Activated T-helper 2 cell treated with anti-CD3 and anti-CD28 coated beads, Interferon-gamma antibody, Interleukin-2, Interleukin-4, amounts not matched to agents 10 μg/mL and 5 μg/mL and 100 μg/mL, durations not matched to agents 14 hours and 24 hours and 36 hours (primary cell): ENCODE data around the gene INPPL1. TPM values are rescaled to one million over a fixed set of nuclear protein-coding genes. Genes with fewer than 3 reads are reported as not detected.

Experiments used
- DNase-seq: peaks from one replicate; pipeline ENCODE4 v3.0.0; 2021; ENCODE audit warnings: low spot score
- H3K27ac Mint-ChIP-seq: one replicate; pipeline ENCODE4 v1.8.0; 2021; ENCODE audit warnings: mixed read lengths
- H3K27me3 Mint-ChIP-seq: one replicate; pipeline ENCODE4 v1.8.0; 2021; ENCODE audit warnings: low read depth, mixed read lengths
- H3K36me3 Mint-ChIP-seq: one replicate; pipeline ENCODE4 v1.8.0; 2021; ENCODE audit warnings: low read depth, mixed read lengths
- H3K4me1 Mint-ChIP-seq: one replicate; pipeline ENCODE4 v1.8.0; 2021; ENCODE audit warnings: low read depth, mixed read lengths
- H3K4me3 Mint-ChIP-seq: one replicate; pipeline ENCODE4 v1.8.0; 2021; ENCODE audit warnings: low read depth, mild to moderate bottlenecking, moderate library complexity, mixed read lengths
- H3K9me3 Mint-ChIP-seq: one replicate; pipeline ENCODE4 v1.8.0; 2021; ENCODE audit warnings: mixed read lengths
- intact Hi-C: fragments of 100-400 bp; cut with micrococcal nuclease; formaldehyde crosslinking; loops from one replicate; pipeline ENCODE4 v1.15.1; 2023
- total RNA-seq: library from RNA; stranded (reverse); gene quantifications from 2 replicates; pipeline ENCODE4 v1.2.3, GENCODE V29; 2022

The INPPL1 gene
- total RNA-seq, 1 donor from 2014 or later: 176 TPM

GRCh38 chr11:72271980-72272379, 47.4 kb downstream of the INPPL1 start:
- no peak overlapping the region for H3K4me3 Mint-ChIP-seq
- peaks cover 10% of the 10 kb centered on the region for H3K4me1 Mint-ChIP-seq
- H3K36me3 Mint-ChIP-seq: no peaks in the 10 kb centered on the region
- H3K27ac Mint-ChIP-seq: no peak overlapping the region
- no peak for DNase-seq
- peaks cover 27% of the 10 kb centered on the region for H3K27me3 Mint-ChIP-seq
- H3K9me3 Mint-ChIP-seq: no peaks in the 10 kb centered on the region
- intact Hi-C loops: no loop called here

DNA sequence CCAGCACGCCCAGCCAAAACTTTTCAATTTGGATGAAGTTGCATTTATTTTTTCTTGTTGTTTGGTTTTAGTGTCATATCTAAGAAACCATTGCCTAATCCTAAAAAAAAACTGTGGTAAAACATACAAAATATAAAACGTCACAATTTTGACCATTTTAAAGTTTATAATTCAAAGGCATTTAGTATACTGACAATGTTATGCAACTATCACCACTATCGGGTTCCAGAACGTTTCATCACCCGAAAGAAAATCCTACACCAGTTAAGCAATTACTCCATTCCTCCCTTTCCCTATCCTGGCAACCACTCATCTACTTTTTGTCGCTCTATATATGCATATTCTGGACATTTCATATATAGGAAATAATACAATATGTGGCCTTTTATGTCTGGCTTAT, 49.9 kb downstream of the INPPL1 start:
- H3K27me3 Mint-ChIP-seq: peaks cover 32% of the 10 kb centered on the region
- peaks cover 6% of the 10 kb centered on the region for H3K4me1 Mint-ChIP-seq
- H3K36me3 Mint-ChIP-seq: no peaks in the 10 kb centered on the region
- intact Hi-C loops: no loop called here
- H3K9me3 Mint-ChIP-seq: no peaks in the 10 kb centered on the region
- H3K4me3 Mint-ChIP-seq: no peak overlapping the region
- DNase-seq: no peak
- H3K27ac Mint-ChIP-seq: no peak overlapping the region

GRCh38 chr11:72278905-72279304, 54.3 kb downstream of the INPPL1 start:
- Mint-ChIP-seq H3K36me3 (no peaks in the 10 kb centered on the region), H3K4me3 (no peak overlapping the region), H3K27ac (no peak overlapping the region), H3K4me1 (no peaks in the 10 kb centered on the region), H3K9me3 (no peaks in the 10 kb centered on the region), H3K27me3 (peaks cover 36% of the 10 kb centered on the region)
- intact Hi-C loops: no loop called here
- no peak for DNase-seq

GRCh38 chr11:72280037-72280436, 55.5 kb downstream of the INPPL1 start:
- H3K27me3 Mint-ChIP-seq: peaks cover 35% of the 10 kb centered on the region
- intact Hi-C loops: no loop called here

GRCh38 chr11:72280726-72281315, 56.3 kb downstream of the INPPL1 start:
- H3K27me3 Mint-ChIP-seq: peaks cover 32% of the 10 kb centered on the region
- H3K4me1 Mint-ChIP-seq: no peaks in the 10 kb centered on the region
- no peak overlapping the region for H3K27ac Mint-ChIP-seq
- intact Hi-C loops: no loop called here
- no peaks in the 10 kb centered on the region for H3K9me3 Mint-ChIP-seq
- no peaks in the 10 kb centered on the region for H3K36me3 Mint-ChIP-seq
- no peak for DNase-seq
- H3K4me3 Mint-ChIP-seq: no peak overlapping the region

More at GRCh38 chr11:72280037-72280436, 55.5 kb downstream of the INPPL1 start:
- H3K27ac Mint-ChIP-seq: no peak overlapping the region
- H3K4me3 Mint-ChIP-seq: no peak overlapping the region
- H3K36me3 Mint-ChIP-seq: no peaks in the 10 kb centered on the region
- no peaks in the 10 kb centered on the region for H3K4me1 Mint-ChIP-seq
- no peak for DNase-seq
- H3K9me3 Mint-ChIP-seq: no peaks in the 10 kb centered on the region

DNA sequence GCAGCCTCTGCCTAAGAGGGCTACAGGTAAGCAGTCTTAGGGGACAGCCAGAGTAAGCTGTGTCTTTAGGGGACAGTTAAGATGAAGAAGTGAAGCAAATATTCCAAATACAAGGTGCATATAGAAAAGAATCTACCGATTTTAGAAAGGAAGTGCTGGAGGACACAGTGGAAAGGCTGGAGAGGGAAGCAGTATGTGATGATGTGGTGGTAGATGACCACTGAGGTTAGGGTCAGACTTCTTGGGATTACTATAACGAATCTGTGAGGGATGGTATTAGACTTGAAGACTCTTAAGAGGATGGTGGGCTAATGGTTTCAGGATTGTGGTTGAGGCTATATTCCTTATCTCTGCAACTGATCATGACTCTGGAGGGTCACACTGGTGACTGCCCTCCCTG, 59.4 kb downstream of the INPPL1 start:
- intact Hi-C loops: no loop called here
- Mint-ChIP-seq H3K4me1 (no peaks in the 10 kb centered on the region), H3K27me3 (peaks cover 24% of the 10 kb centered on the region), H3K27ac (no peak overlapping the region), H3K4me3 (no peak overlapping the region), H3K36me3 (no peaks in the 10 kb centered on the region), H3K9me3 (no peaks in the 10 kb centered on the region)
- no peak for DNase-seq

GRCh38 chr11:72287293-72287692, 62.7 kb downstream of the INPPL1 start:
- intact Hi-C loops: no loop called here
- Mint-ChIP-seq H3K4me3 (no peak overlapping the region), H3K9me3 (no peaks in the 10 kb centered on the region), H3K27me3 (peaks cover 14% of the 10 kb centered on the region), H3K36me3 (no peaks in the 10 kb centered on the region), H3K27ac (no peak overlapping the region), H3K4me1 (no peaks in the 10 kb centered on the region)
- DNase-seq: no peak

Other genes with a start within 250 kb of the INPPL1 start
- gene IL18BP, start 225.9 kb upstream of the INPPL1 start, total RNA-seq: 12.6 and 13.5 TPM in 2 replicates
- gene NUMA1, start 144.2 kb upstream of the INPPL1 start, total RNA-seq: 162 and 174 TPM in 2 replicates
- gene LRRC51, start 143.9 kb upstream of the INPPL1 start, total RNA-seq: 7.9 and 9.2 TPM in 2 replicates
- gene LAMTOR1, start 121.5 kb upstream of the INPPL1 start, total RNA-seq: 95.1 and 100 TPM in 2 replicates
- 0.18 TPM in 1 of 2 replicates, not detected in the other for gene TOMT, start 118.8 kb upstream of the INPPL1 start, total RNA-seq
- 61.6 and 67.9 TPM in 2 replicates for gene ANAPC15, start 112.1 kb upstream of the INPPL1 start, total RNA-seq
- gene FOLR3, start 89.0 kb upstream of the INPPL1 start, total RNA-seq: 0.18 and 0.51 TPM in 2 replicates
- gene FOLR1, start 32.6 kb upstream of the INPPL1 start, total RNA-seq: not detected in 2 replicates
- gene FOLR2, start 8.0 kb upstream of the INPPL1 start, total RNA-seq: not detected in 2 replicates
- gene PHOX2A, start 19.4 kb downstream of the INPPL1 start, total RNA-seq: not detected in 2 replicates
- 38.2 and 40.6 TPM in 2 replicates for gene CLPB, start 209.8 kb downstream of the INPPL1 start, total RNA-seq